HEK293 (cell line): ENCODE measurements around the gene TGDS.
A peak's percentile ranks its signal among the peaks of the same experiment; 100 is the strongest.

Experiments used
- CTCF ChIP-seq: fragments of 450-650 bp; formaldehyde crosslinking; IDR thresholded peaks from 2 replicates; pipeline ENCODE4 v1.5.1; 2016; ENCODE audit warnings: missing biosample characterization, missing genetic modification characterization
- EGR2 ChIP-seq: fragments of 450-650 bp; formaldehyde crosslinking; IDR thresholded peaks from 2 replicates; pipeline ENCODE4 v1.5.1; 2016; ENCODE audit warnings: low read depth, missing biosample characterization, missing genetic modification characterization
- GLI4 ChIP-seq: fragments of 450-650 bp; formaldehyde crosslinking; IDR thresholded peaks from 2 replicates; pipeline ENCODE4 v1.5.1; 2016; ENCODE audit warnings: missing biosample characterization, missing genetic modification characterization
- KLF1 ChIP-seq: fragments of 450-650 bp; formaldehyde crosslinking; IDR thresholded peaks from 2 replicates; pipeline ENCODE4 v1.5.1; 2016; ENCODE audit warnings: missing biosample characterization, missing genetic modification characterization
- KLF9 ChIP-seq: fragments of 450-650 bp; formaldehyde crosslinking; IDR thresholded peaks from 2 replicates; pipeline ENCODE4 v1.5.1; 2016; ENCODE audit warnings: missing biosample characterization, missing genetic modification characterization, low read depth
- MZF1 ChIP-seq: fragments of 450-650 bp; formaldehyde crosslinking; IDR thresholded peaks from 2 replicates; pipeline ENCODE4 v1.5.1; 2017; ENCODE audit warnings: missing biosample characterization, missing genetic modification characterization, borderline replicate concordance
- PRDM10 ChIP-seq: fragments of 450-650 bp; formaldehyde crosslinking; IDR thresholded peaks from 2 replicates; pipeline ENCODE4 v1.5.1; 2016; ENCODE audit warnings: missing biosample characterization, missing genetic modification characterization
- SALL2 ChIP-seq: fragments of 450-650 bp; formaldehyde crosslinking; IDR thresholded peaks from 2 replicates; pipeline ENCODE4 v1.5.0; 2017; ENCODE audit warnings: missing biosample characterization, mild to moderate bottlenecking, missing genetic modification characterization, borderline replicate concordance
- SP2 ChIP-seq: fragments of 450-650 bp; formaldehyde crosslinking; IDR thresholded peaks from 2 replicates; pipeline ENCODE4 v1.5.1; 2016; ENCODE audit warnings: missing biosample characterization, missing genetic modification characterization
- ZFP69B ChIP-seq: fragments of 450-650 bp; formaldehyde crosslinking; IDR thresholded peaks from 2 replicates; pipeline ENCODE4 v1.5.1; 2016; ENCODE audit warnings: missing biosample characterization, missing genetic modification characterization
- ZNF114 ChIP-seq: fragments of 450-650 bp; formaldehyde crosslinking; IDR thresholded peaks from 2 replicates; pipeline ENCODE4 v1.5.0; 2017; ENCODE audit warnings: missing biosample characterization, missing genetic modification characterization
- ZNF133 ChIP-seq: fragments of 450-650 bp; formaldehyde crosslinking; IDR thresholded peaks from 2 replicates; pipeline ENCODE4 v1.5.1; 2016; ENCODE audit warnings: missing biosample characterization, missing genetic modification characterization
- ZNF140 ChIP-seq: fragments of 450-650 bp; formaldehyde crosslinking; IDR thresholded peaks from 2 replicates; pipeline ENCODE4 v1.5.1; 2016; ENCODE audit warnings: missing biosample characterization, missing genetic modification characterization
- ZNF155 ChIP-seq: fragments of 450-650 bp; formaldehyde crosslinking; IDR thresholded peaks from 2 replicates; pipeline ENCODE4 v1.5.1; 2016; ENCODE audit warnings: missing biosample characterization, missing genetic modification characterization
- ZNF169 ChIP-seq: fragments of 450-650 bp; formaldehyde crosslinking; IDR thresholded peaks from 2 replicates; pipeline ENCODE4 v1.5.1; 2016; ENCODE audit warnings: missing biosample characterization, missing genetic modification characterization
- ZNF214 ChIP-seq: fragments of 450-650 bp; formaldehyde crosslinking; IDR thresholded peaks from 2 replicates; pipeline ENCODE4 v1.5.1; 2017; ENCODE audit warnings: missing biosample characterization, mild to moderate bottlenecking, missing genetic modification characterization, borderline replicate concordance
- ZNF274 ChIP-seq, 2 experiments: fragments of 200-500 bp in 1 of 2; fragments of 450-650 bp in 1 of 2; sonication (Bioruptor generic) in 1 of 2; formaldehyde crosslinking in 1 of 2; IDR thresholded peaks; 2 replicates each; pipeline versions ENCODE4 v1.5.1 to v1.6.1; 2014 to 2016; ENCODE audit warnings: borderline replicate concordance in 1 of 2, inconsistent platforms in 1 of 2, low read length in 1 of 2, missing biosample characterization in 1 of 2, missing genetic modification characterization in 1 of 2
- ZNF280C ChIP-seq: fragments of 450-650 bp; formaldehyde crosslinking; IDR thresholded peaks from 2 replicates; pipeline ENCODE4 v1.5.1; 2016; ENCODE audit warnings: missing biosample characterization, missing genetic modification characterization
- ZNF335 ChIP-seq: fragments of 450-650 bp; formaldehyde crosslinking; conservative IDR thresholded peaks from 2 replicates; pipeline ENCODE4 v1.5.1; 2016; ENCODE audit warnings: missing biosample characterization, missing genetic modification characterization
- ZNF37A ChIP-seq: fragments of 450-650 bp; IDR thresholded peaks from 2 replicates; pipeline ENCODE4 v1.5.1; 2018; ENCODE audit warnings: missing biosample characterization, missing genetic modification characterization
- ZNF394 ChIP-seq: fragments of 450-650 bp; formaldehyde crosslinking; IDR thresholded peaks from 2 replicates; pipeline ENCODE4 v1.5.1; 2016; ENCODE audit warnings: missing biosample characterization, missing genetic modification characterization, mild to moderate bottlenecking, moderate library complexity, borderline replicate concordance
- ZNF449 ChIP-seq: fragments of 450-650 bp; formaldehyde crosslinking; IDR thresholded peaks from 2 replicates; pipeline ENCODE4 v1.5.1; 2017; ENCODE audit warnings: missing biosample characterization, mild to moderate bottlenecking, missing genetic modification characterization, moderate library complexity
- ZNF473 ChIP-seq: fragments of 450-650 bp; formaldehyde crosslinking; IDR thresholded peaks from 2 replicates; pipeline ENCODE4 v1.5.1; 2017; ENCODE audit warnings: missing biosample characterization, missing genetic modification characterization
- ZNF510 ChIP-seq: fragments of 450-650 bp; formaldehyde crosslinking; IDR thresholded peaks from 2 replicates; pipeline ENCODE4 v1.5.1; 2018; ENCODE audit warnings: mild to moderate bottlenecking, missing genetic modification characterization, missing biosample characterization; ENCODE audit not compliant: insufficient replicate concordance
- ZNF514 ChIP-seq: fragments of 450-650 bp; formaldehyde crosslinking; IDR thresholded peaks from 2 replicates; pipeline ENCODE4 v1.5.1; 2016; ENCODE audit warnings: missing biosample characterization, missing genetic modification characterization
- ZNF529 ChIP-seq: fragments of 450-650 bp; formaldehyde crosslinking; IDR thresholded peaks from 2 replicates; pipeline ENCODE4 v1.5.1; 2017; ENCODE audit warnings: missing genetic modification characterization, missing biosample characterization; ENCODE audit not compliant: insufficient replicate concordance
- ZNF548 ChIP-seq: fragments of 450-650 bp; formaldehyde crosslinking; IDR thresholded peaks from 2 replicates; pipeline ENCODE4 v1.5.1; 2016; ENCODE audit warnings: missing biosample characterization, missing genetic modification characterization
- ZNF580 ChIP-seq: fragments of 450-650 bp; formaldehyde crosslinking; IDR thresholded peaks from 2 replicates; pipeline ENCODE4 v1.5.1; 2016; ENCODE audit warnings: missing biosample characterization, missing genetic modification characterization
- ZNF670 ChIP-seq: fragments of 450-650 bp; formaldehyde crosslinking; IDR thresholded peaks from 2 replicates; pipeline ENCODE4 v1.5.1; 2016; ENCODE audit warnings: missing biosample characterization, missing genetic modification characterization, low read depth
- ZNF701 ChIP-seq: fragments of 450-650 bp; formaldehyde crosslinking; IDR thresholded peaks from 2 replicates; pipeline ENCODE4 v1.5.1; 2016; ENCODE audit warnings: missing biosample characterization, missing genetic modification characterization
- ZNF830 ChIP-seq: fragments of 450-650 bp; IDR thresholded peaks from 2 replicates; pipeline ENCODE4 v1.5.0; 2018; ENCODE audit warnings: missing biosample characterization, missing genetic modification characterization, low read depth, mild to moderate bottlenecking, moderate library complexity
- ZSCAN23 ChIP-seq: fragments of 450-650 bp; formaldehyde crosslinking; IDR thresholded peaks from 2 replicates; pipeline ENCODE4 v1.5.1; 2016; ENCODE audit warnings: missing biosample characterization, missing genetic modification characterization

TGDS gene

GRCh38 chr13:94595950-94596574 is at the start of gene TGDS (continued):
- TF ChIP-seq ZNF449 (tag by site-specific recombination) (no peak), ZNF473 (tag by site-specific recombination) (no peak), ZNF514 (tag by site-specific recombination) (no peak), ZSCAN23 (no peak), SALL2 (no peak), ZNF701 (tag by site-specific recombination) (no peak), ZNF529 (tag by site-specific recombination) (no peak), ZNF548 (tag by site-specific recombination) (no peak), KLF1 (tag by site-specific recombination) (no peak), ZNF133 (tag by site-specific recombination) (no peak), PRDM10 (tag by site-specific recombination) (peak; percentile 95), MZF1 (no peak), ZNF169 (tag by site-specific recombination) (no peak), ZNF335 (tag by site-specific recombination) (peak; percentile 84), ZNF155 (tag by site-specific recombination) (no peak), ZNF274 (IDR thresholded peaks at IDR 0.05; ENCODE audit: low read length) (no peak), ZNF274 (tag by site-specific recombination; IDR thresholded peaks at IDR 0.05; ENCODE audit: borderline replicate concordance) (no peak), ZNF670 (tag by site-specific recombination) (no peak), GLI4 (tag by site-specific recombination) (no peak), EGR2 (tag by site-specific recombination) (no peak), ZNF37A (tag by site-specific recombination) (no peak), CTCF (tag by site-specific recombination) (no peak), KLF9 (tag by site-specific recombination) (peak; percentile 83), ZNF510 (tag by site-specific recombination) (no peak), ZNF580 (tag by site-specific recombination) (no peak), ZNF830 (tag by site-specific recombination) (no peak), ZNF140 (tag by site-specific recombination) (no peak), ZFP69B (no peak), ZNF394 (peak; percentile 50; the same call in 1 of the 2 replicates), SP2 (tag by site-specific recombination) (peak; percentile 90), ZNF280C (tag by site-specific recombination) (no peak), ZNF114 (tag by site-specific recombination) (no peak), ZNF214 (tag by site-specific recombination) (no peak)
